ENCODE data around the gene ACAD10. TPM values are rescaled to one million over a fixed set of nuclear protein-coding genes. Genes with fewer than 3 reads are reported as not detected.
"Not testable (repeated sequence)": the region's sequence is repeated elsewhere in the genome, so short reads cannot be mapped to it uniquely, and the experiment has no call there.

ACAD10 gene
- total RNA-seq, 1 experiment from 2014 or later, result 25.3 TPM

DNA sequence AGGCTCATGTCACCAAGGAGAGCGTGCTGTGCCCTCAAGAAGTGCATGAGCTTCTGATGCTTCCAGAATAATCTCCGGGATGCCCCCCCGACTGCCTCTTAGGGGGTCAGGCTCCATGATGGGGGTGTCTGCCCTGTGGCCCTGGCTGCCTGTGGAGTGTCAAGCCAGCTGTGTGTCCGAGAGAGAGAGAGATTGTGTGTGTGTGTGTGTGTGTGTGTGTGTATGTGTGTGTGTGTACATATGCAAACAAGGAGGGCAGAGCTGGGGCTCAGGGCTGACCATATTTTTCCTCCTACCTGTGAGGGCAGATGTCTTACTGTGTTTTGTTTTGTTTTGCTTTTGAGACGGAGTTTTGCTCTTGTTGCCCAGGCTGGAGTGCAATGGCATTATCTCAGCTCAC, 75.2 kb downstream of the ACAD10 start:
- ATAC-seq (no peak), DNase-seq (ENCODE audit: low read depth, low spot score) (no peak)
- H3K27ac ChIP-seq (ENCODE audit: low read depth, low read length), result no peak overlapping the region
- no peaks in the 10 kb centered on the region for H3K36me3 ChIP-seq (ENCODE audit: control insufficient read depth in 1 of 2, insufficient read depth in 2 of 2, low read length in 2 of 2)
- no peaks in the 10 kb centered on the region for H4K20me1 ChIP-seq (ENCODE audit: insufficient read depth)
- no peak overlapping the region for H3K4me2 ChIP-seq (ENCODE audit: low read length)
- no peak for TF ChIP-seq JUND (IDR thresholded peaks at IDR 0.05)
- ChIA-PET RAD21 (ENCODE audit: low non-redundant PET in 1 of 2, low total read pairs in 2 of 2, uncharacterized antibody in 2 of 2, unreplicated experiment in 2 of 2) (no interaction called here), CTCF (interaction anchor here (1.4 kb wide), 1 partner anchor 52 kb away, joined by 5 read pairs; no protein-coding TSS in a partner anchor), POLR2A (no interaction called here)
- no peak overlapping the region for H3K4me3 ChIP-seq (replicated peaks in 1 of 2; ENCODE audit: low read depth in 1 of 2, low read length in 2 of 2)
- H3K4me1 ChIP-seq (ENCODE audit: control insufficient read depth in 1 of 2, insufficient read depth in 2 of 2, low read length in 2 of 2), result peaks cover under 1% of the 10 kb centered on the region in 2 experiments; a peak in 3 of 4 replicates
- no TSS peak for BruUV-seq (replicated peaks)
- no peak overlapping the region for H2AFZ ChIP-seq (ENCODE audit: low read depth, low read length, poor library complexity, severe bottlenecking)
- no peaks in the 10 kb centered on the region for H3K79me2 ChIP-seq (ENCODE audit: insufficient read depth, low read length)
- no peaks in the 10 kb centered on the region for H3K9me2 ChIP-seq (ENCODE audit: insufficient read depth)
- no peaks in the 10 kb centered on the region for H3K27me3 ChIP-seq (ENCODE audit: insufficient read depth, low read length)
- intact Hi-C loops (cut with micrococcal nuclease), result no loop called here
- no peaks in the 10 kb centered on the region for H3K9me3 ChIP-seq (ENCODE audit: control insufficient read depth in 1 of 2, insufficient read depth in 1 of 2, low read depth in 1 of 2, low read length in 2 of 2)
- no peak overlapping the region for H3K9ac ChIP-seq (ENCODE audit: low read length)

DNA sequence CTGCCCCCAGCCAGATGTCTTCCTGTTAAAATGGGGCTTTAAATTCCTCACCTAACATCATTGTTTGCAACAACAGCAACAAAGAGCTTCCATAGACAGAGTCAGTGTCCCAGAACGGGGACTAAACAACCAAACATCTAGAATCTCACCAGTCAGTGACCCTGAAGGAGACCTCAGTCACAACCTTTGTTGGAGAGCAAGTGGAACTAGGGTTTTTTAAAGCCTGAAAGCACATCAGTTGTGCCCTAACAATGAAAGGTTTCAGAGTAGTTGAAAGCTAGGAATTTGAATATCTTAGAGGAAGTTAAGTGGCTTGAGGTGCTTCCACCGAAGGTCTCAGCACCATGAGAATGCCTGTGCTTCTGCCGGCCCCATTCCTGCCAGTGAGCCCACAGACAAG, 75.9 kb downstream of the ACAD10 start:
- no TSS peak for BruUV-seq (replicated peaks)
- peaks cover 4 to 6% of the 10 kb centered on the region in 2 experiments for H3K4me1 ChIP-seq (ENCODE audit: control insufficient read depth in 1 of 2, insufficient read depth in 2 of 2, low read length in 2 of 2)
- H3K9ac ChIP-seq (ENCODE audit: low read length), result no peak overlapping the region
- no peak overlapping the region for H3K4me3 ChIP-seq (replicated peaks in 1 of 2; ENCODE audit: low read depth in 1 of 2, low read length in 2 of 2)
- ChIA-PET POLR2A (no interaction called here), CTCF (interaction anchor here (1.4 kb wide), 1 partner anchor 51 kb away, joined by 5 read pairs; no protein-coding TSS in a partner anchor), RAD21 (ENCODE audit: low non-redundant PET in 1 of 2, low total read pairs in 2 of 2, uncharacterized antibody in 2 of 2, unreplicated experiment in 2 of 2) (no interaction called here)
- H4K20me1 ChIP-seq (ENCODE audit: insufficient read depth), result no peaks in the 10 kb centered on the region
- intact Hi-C loops (cut with micrococcal nuclease), result no loop called here
- no peaks in the 10 kb centered on the region for H3K9me2 ChIP-seq (ENCODE audit: insufficient read depth)
- H3K9me3 ChIP-seq (ENCODE audit: control insufficient read depth in 1 of 2, insufficient read depth in 1 of 2, low read depth in 1 of 2, low read length in 2 of 2), result no peaks in the 10 kb centered on the region
- H3K79me2 ChIP-seq (ENCODE audit: insufficient read depth, low read length), result no peaks in the 10 kb centered on the region
- no peak overlapping the region for H3K27ac ChIP-seq (ENCODE audit: low read depth, low read length)
- no peaks in the 10 kb centered on the region for H3K36me3 ChIP-seq (ENCODE audit: control insufficient read depth in 1 of 2, insufficient read depth in 2 of 2, low read length in 2 of 2)
- H3K4me2 ChIP-seq (ENCODE audit: low read length), result no peak overlapping the region
- ATAC-seq, result no peak
- TF ChIP-seq SIN3A (IDR thresholded peaks at IDR 0.05; ENCODE audit: low read depth) (no peak), EZH2phosphoT487 (IDR thresholded peaks at IDR 0.05; ENCODE audit: borderline replicate concordance) (no peak), YY1 (IDR thresholded peaks at IDR 0.05; ENCODE audit: extremely low read depth, insufficient replicate concordance, low read depth, low read length) (no peak), POLR2AphosphoS5 (IDR thresholded peaks at IDR 0.05; ENCODE audit: low read depth, low read length) (no peak), CEBPB (IDR thresholded peaks at IDR 0.05; ENCODE audit: low read depth) (no peak), EGR1 (IDR thresholded peaks at IDR 0.05; ENCODE audit: low read depth) (no peak), SP1 (IDR thresholded peaks at IDR 0.05; ENCODE audit: low read depth) (no peak), SRF (IDR thresholded peaks at IDR 0.05; ENCODE audit: low read depth) (no peak)
- TF ChIP-seq, protein P1, sequence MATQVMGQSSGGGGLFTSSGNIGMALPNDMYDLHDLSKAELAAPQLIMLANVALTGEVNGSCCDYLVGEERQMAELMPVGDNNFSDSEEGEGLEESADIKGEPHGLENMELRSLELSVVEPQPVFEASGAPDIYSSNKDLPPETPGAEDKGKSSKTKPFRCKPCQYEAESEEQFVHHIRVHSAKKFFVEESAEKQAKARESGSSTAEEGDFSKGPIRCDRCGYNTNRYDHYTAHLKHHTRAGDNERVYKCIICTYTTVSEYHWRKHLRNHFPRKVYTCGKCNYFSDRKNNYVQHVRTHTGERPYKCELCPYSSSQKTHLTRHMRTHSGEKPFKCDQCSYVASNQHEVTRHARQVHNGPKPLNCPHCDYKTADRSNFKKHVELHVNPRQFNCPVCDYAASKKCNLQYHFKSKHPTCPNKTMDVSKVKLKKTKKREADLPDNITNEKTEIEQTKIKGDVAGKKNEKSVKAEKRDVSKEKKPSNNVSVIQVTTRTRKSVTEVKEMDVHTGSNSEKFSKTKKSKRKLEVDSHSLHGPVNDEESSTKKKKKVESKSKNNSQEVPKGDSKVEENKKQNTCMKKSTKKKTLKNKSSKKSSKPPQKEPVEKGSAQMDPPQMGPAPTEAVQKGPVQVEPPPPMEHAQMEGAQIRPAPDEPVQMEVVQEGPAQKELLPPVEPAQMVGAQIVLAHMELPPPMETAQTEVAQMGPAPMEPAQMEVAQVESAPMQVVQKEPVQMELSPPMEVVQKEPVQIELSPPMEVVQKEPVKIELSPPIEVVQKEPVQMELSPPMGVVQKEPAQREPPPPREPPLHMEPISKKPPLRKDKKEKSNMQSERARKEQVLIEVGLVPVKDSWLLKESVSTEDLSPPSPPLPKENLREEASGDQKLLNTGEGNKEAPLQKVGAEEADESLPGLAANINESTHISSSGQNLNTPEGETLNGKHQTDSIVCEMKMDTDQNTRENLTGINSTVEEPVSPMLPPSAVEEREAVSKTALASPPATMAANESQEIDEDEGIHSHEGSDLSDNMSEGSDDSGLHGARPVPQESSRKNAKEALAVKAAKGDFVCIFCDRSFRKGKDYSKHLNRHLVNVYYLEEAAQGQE (IDR thresholded peaks at IDR 0.05; ENCODE audit: low read depth), result no peak
- TF ChIP-seq, protein P2, sequence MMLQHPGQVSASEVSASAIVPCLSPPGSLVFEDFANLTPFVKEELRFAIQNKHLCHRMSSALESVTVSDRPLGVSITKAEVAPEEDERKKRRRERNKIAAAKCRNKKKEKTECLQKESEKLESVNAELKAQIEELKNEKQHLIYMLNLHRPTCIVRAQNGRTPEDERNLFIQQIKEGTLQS (IDR thresholded peaks at IDR 0.05), result no peak
- TF ChIP-seq, protein P3, sequence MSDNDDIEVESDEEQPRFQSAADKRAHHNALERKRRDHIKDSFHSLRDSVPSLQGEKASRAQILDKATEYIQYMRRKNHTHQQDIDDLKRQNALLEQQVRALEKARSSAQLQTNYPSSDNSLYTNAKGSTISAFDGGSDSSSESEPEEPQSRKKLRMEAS (IDR thresholded peaks at IDR 0.05), result no peak
- H3K27me3 ChIP-seq (ENCODE audit: insufficient read depth, low read length), result no peaks in the 10 kb centered on the region
- no peak overlapping the region for H2AFZ ChIP-seq (ENCODE audit: low read depth, low read length, poor library complexity, severe bottlenecking)
- no peak for DNase-seq (ENCODE audit: low read depth, low spot score)

DNA sequence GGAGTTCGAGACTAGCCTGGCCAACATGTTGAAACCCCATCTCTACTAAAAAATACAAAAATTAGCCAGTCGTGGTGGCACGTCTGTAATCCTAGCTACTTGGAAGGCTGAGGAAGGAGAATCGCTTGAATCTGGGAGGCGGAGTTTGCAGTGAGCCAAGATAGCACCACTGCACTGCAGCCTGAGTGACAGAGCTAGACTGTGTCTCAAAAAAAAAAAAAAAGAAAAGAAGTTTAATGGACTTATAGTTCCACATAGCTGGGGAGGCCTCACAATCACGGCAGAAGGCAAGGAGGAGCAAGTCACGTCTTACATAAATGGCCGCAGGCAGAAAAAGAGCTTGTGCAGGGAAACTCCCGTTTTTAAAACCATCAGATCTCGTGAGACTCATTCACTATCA, 77.7 kb downstream of the ACAD10 start:
- H3K9me3 ChIP-seq (ENCODE audit: control insufficient read depth in 1 of 2, insufficient read depth in 1 of 2, low read depth in 1 of 2, low read length in 2 of 2); BruUV-seq (replicated peaks); H3K79me2 ChIP-seq (ENCODE audit: insufficient read depth, low read length); H3K9me2 ChIP-seq (ENCODE audit: insufficient read depth); H4K20me1 ChIP-seq (ENCODE audit: insufficient read depth); H3K4me3 ChIP-seq (replicated peaks in 1 of 2; ENCODE audit: low read depth in 1 of 2, low read length in 2 of 2); H3K36me3 ChIP-seq (ENCODE audit: control insufficient read depth in 1 of 2, insufficient read depth in 2 of 2, low read length in 2 of 2); H2AFZ ChIP-seq (ENCODE audit: low read depth, low read length, poor library complexity, severe bottlenecking); DNase-seq (ENCODE audit: low read depth, low spot score); ATAC-seq; RAD21 ChIA-PET (ENCODE audit: low non-redundant PET in 1 of 2, low total read pairs in 2 of 2, uncharacterized antibody in 2 of 2, unreplicated experiment in 2 of 2); H3K9ac ChIP-seq (ENCODE audit: low read length); intact Hi-C loops (cut with micrococcal nuclease); H3K4me2 ChIP-seq (ENCODE audit: low read length); POLR2A ChIA-PET; H3K27me3 ChIP-seq (ENCODE audit: insufficient read depth, low read length); H3K27ac ChIP-seq (ENCODE audit: low read depth, low read length): not testable (repeated sequence)
- CTCF ChIA-PET, result interaction anchor here (1.3 kb wide), 1 partner anchor 10 kb away, joined by 3 read pairs; no protein-coding TSS in a partner anchor
- peaks cover 9 to 19% of the 10 kb centered on the region in 2 experiments for H3K4me1 ChIP-seq (ENCODE audit: control insufficient read depth in 1 of 2, insufficient read depth in 2 of 2, low read length in 2 of 2)

Data from HCT116 (cell line).